IMR-90 (cell line): ENCODE data around the gene VWA7. TPM values are rescaled to one million over a fixed set of nuclear protein-coding genes. Genes with fewer than 3 reads are reported as not detected.

Experiments used
- ATAC-seq: fragments of 200-7000 bp; cut with Tn5 transposase; 2 replicates; pipeline ENCODE4 v1.9.1; 2020; ENCODE audit warnings: low read depth, mild to moderate bottlenecking, moderate library complexity
- BruUV-seq: library from RNA; stranded (reverse); fragments of 400-500 nt; replicated peaks from 2 replicates; lab custom pipeline; 2021; lab: Mats Ljungman, UMichigan
- CTCF ChIA-PET: fragments of 300-600 bp; formaldehyde crosslinking; extraction: SDS; loops from one replicate; lab custom pipeline; 2021; ENCODE audit warnings: antibody characterized with exemption; lab: Yijun Ruan, JAX
- POLR2A ChIA-PET: fragments of 300-600 bp; sonication (Branson Sonifier 250); formaldehyde crosslinking; loops from one replicate; lab custom pipeline; 2022; ENCODE audit warnings: antibody characterized with exemption; ENCODE audit not compliant: unreplicated experiment; lab: Charles Lee
- DNase-seq: peaks from one replicate; pipeline ENCODE4 v3.0.0; 2013
- H2AFZ ChIP-seq: replicated peaks from 2 replicates; pipeline ENCODE3; 2013; ENCODE audit warnings: low read length, mild to moderate bottlenecking; ENCODE audit not compliant: poor library complexity
- H2AK5ac ChIP-seq: 2 replicates; pipeline ENCODE4 v1.6.1; 2013; ENCODE audit warnings: low read depth, low read length, inconsistent platforms
- H2AK9ac ChIP-seq: replicated peaks from 2 replicates; pipeline ENCODE3; 2013; ENCODE audit warnings: mild to moderate bottlenecking, low read depth, low read length, moderate library complexity; ENCODE audit not compliant: poor library complexity
- H2BK120ac ChIP-seq: 2 replicates; pipeline ENCODE4 v1.6.1; 2013; ENCODE audit warnings: low read depth, low read length, inconsistent platforms
- H2BK15ac ChIP-seq: 3 replicates; pipeline ENCODE4 v1.6.1; 2013; ENCODE audit warnings: low read depth, low read length, inconsistent platforms
- H2BK20ac ChIP-seq: 2 replicates; pipeline ENCODE4 v1.6.1; 2013; ENCODE audit warnings: low read depth, mild to moderate bottlenecking, inconsistent platforms, low read length, moderate library complexity
- H2BK5ac ChIP-seq: 2 replicates; pipeline ENCODE4 v1.6.1; 2013; ENCODE audit warnings: mild to moderate bottlenecking, low read depth, low read length, inconsistent platforms; ENCODE audit not compliant: poor library complexity, severe bottlenecking
- H3K14ac ChIP-seq: replicated peaks from 2 replicates; pipeline ENCODE4 v1.6.1; 2013; ENCODE audit warnings: low read depth, low read length, inconsistent platforms
- H3K18ac ChIP-seq: 2 replicates; pipeline ENCODE4 v1.6.1; 2013; ENCODE audit warnings: low read depth, low read length, control low read depth
- H3K23ac ChIP-seq: 2 replicates; pipeline ENCODE4 v1.6.1; 2013; ENCODE audit warnings: low read depth, low read length, inconsistent platforms
- H3K27ac ChIP-seq: 2 replicates; pipeline ENCODE4 v1.5.1; 2013; ENCODE audit warnings: mild to moderate bottlenecking, control low read depth, low read length; ENCODE audit not compliant: insufficient read depth
- H3K27me3 ChIP-seq: 2 replicates; pipeline ENCODE4 v1.6.1; 2013; ENCODE audit warnings: low read length; ENCODE audit not compliant: control insufficient read depth, insufficient read depth
- H3K36me3 ChIP-seq: 2 replicates; pipeline ENCODE4 v1.6.1; 2013; ENCODE audit warnings: low read length, mixed read lengths; ENCODE audit not compliant: control insufficient read depth, insufficient read depth
- H3K4ac ChIP-seq: 2 replicates; pipeline ENCODE4 v1.6.1; 2013; ENCODE audit warnings: low read depth, low read length, inconsistent platforms
- H3K4me1 ChIP-seq: 2 replicates; pipeline ENCODE4 v1.6.1; 2013; ENCODE audit warnings: low read length, mixed read lengths; ENCODE audit not compliant: control insufficient read depth, insufficient read depth
- H3K4me2 ChIP-seq: 2 replicates; pipeline ENCODE4 v1.6.1; 2013; ENCODE audit warnings: low read depth, mild to moderate bottlenecking, control low read depth, low read length, moderate library complexity
- H3K4me3 ChIP-seq: 2 replicates; pipeline ENCODE4 v1.5.1; 2013; ENCODE audit warnings: low read depth, mild to moderate bottlenecking, control low read depth, low read length, moderate library complexity; ENCODE audit not compliant: insufficient read depth
- H3K56ac ChIP-seq: 2 replicates; pipeline ENCODE4 v1.6.1; 2013; ENCODE audit warnings: low read length, inconsistent platforms; ENCODE audit not compliant: insufficient read depth; ENCODE audit errors: extremely low read depth
- H3K79me1 ChIP-seq, 2 experiments: 2 replicates each; pipeline ENCODE4 v1.6.1; 2013; ENCODE audit warnings: low read length in 2 of 2, inconsistent platforms in 1 of 2, low read depth in 1 of 2
- H3K9ac ChIP-seq: 2 replicates; pipeline ENCODE4 v1.6.1; 2013; ENCODE audit warnings: low read depth, low read length, control low read depth
- H3K9me1 ChIP-seq: 2 replicates; pipeline ENCODE4 v1.6.1; 2013; ENCODE audit warnings: low read length, inconsistent platforms; ENCODE audit not compliant: insufficient read depth
- H3K9me3 ChIP-seq: 2 replicates; pipeline ENCODE4 v1.6.1; 2013; ENCODE audit warnings: low read length; ENCODE audit not compliant: control insufficient read depth, insufficient read depth
- H4K20me1 ChIP-seq: 2 replicates; pipeline ENCODE4 v1.6.1; 2013; ENCODE audit warnings: low read length, inconsistent platforms; ENCODE audit not compliant: insufficient read depth
- H4K5ac ChIP-seq: 2 replicates; pipeline ENCODE4 v1.6.1; 2013; ENCODE audit warnings: mild to moderate bottlenecking, low read depth, low read length, control low read depth
- H4K8ac ChIP-seq, 2 experiments: 2 replicates each; pipeline ENCODE4 v1.6.1; 2013; ENCODE audit warnings: low read depth in 2 of 2, low read length in 2 of 2, control low read depth in 1 of 2, inconsistent platforms in 1 of 2
- H4K91ac ChIP-seq: 2 replicates; pipeline ENCODE4 v1.6.1; 2013; ENCODE audit warnings: low read depth, low read length, inconsistent platforms; ENCODE audit not compliant: insufficient read depth
- BHLHE40 ChIP-seq: fragments of 150-350 bp; IDR thresholded peaks from 2 replicates; pipeline ENCODE4 v1.6.1; 2016; ENCODE audit warnings: mild to moderate bottlenecking, low read depth, low read length
- CHD1 ChIP-seq: IDR thresholded peaks from 2 replicates; pipeline ENCODE4 v1.6.1; 2012; ENCODE audit warnings: low read depth, low read length, improper control_type of control experiment
- MAZ ChIP-seq: IDR thresholded peaks from 2 replicates; pipeline ENCODE4 v1.6.1; 2012; ENCODE audit warnings: low read depth, mild to moderate bottlenecking, low read length, improper control_type of control experiment, moderate library complexity, borderline replicate concordance
- RAD21 ChIP-seq: IDR thresholded peaks from 2 replicates; pipeline ENCODE4 v1.6.1; 2012; ENCODE audit warnings: low read length, improper control_type of control experiment
- RFX5 ChIP-seq: IDR thresholded peaks from 2 replicates; pipeline ENCODE4 v1.8.0; 2012; ENCODE audit warnings: low read depth, mild to moderate bottlenecking, low read length, moderate library complexity
- SMC3 ChIP-seq: fragments of 150-350 bp; IDR thresholded peaks from 2 replicates; pipeline ENCODE4 v1.6.1; 2016; ENCODE audit warnings: low read depth, mild to moderate bottlenecking, antibody characterized with exemption, low read length, moderate library complexity
- USF2 ChIP-seq: fragments of 150-350 bp; IDR thresholded peaks from 2 replicates; pipeline ENCODE4 v1.6.1; 2017; ENCODE audit warnings: mild to moderate bottlenecking, antibody characterized with exemption, low read length, low read depth
- WGBS, 2 experiments: methylation state at CpG; one replicate each; pipeline versions ENCODE4 v1.1.5 to v1.1.7; 2013; ENCODE audit warnings: missing lambda C conversion rate in 2 of 2; ENCODE audit not compliant: insufficient read length in 1 of 2; ENCODE audit errors: extremely low coverage in 2 of 2; 5-methylcytosine and 5-hydroxymethylcytosine counted together
- dilution Hi-C: fragments of 300-500 bp; cut with HindIII; formaldehyde crosslinking; loops from one replicate; pipeline ENCODE4 v1.14.3; 2018; ENCODE audit warnings: low sequenced_read_pairs; ENCODE audit not compliant: unreplicated experiment
- in situ Hi-C: fragments of 300-500 bp; cut with MboI; formaldehyde crosslinking; loops from 3 replicates; pipeline ENCODE4 v1.14.3; 2019; ENCODE audit warnings: low sequenced_read_pairs, inconsistent platforms, mixed read lengths
- intact Hi-C: fragments of 100-400 bp; cut with micrococcal nuclease; formaldehyde crosslinking; loops from 2 replicates; pipeline ENCODE4 v1.10.0; 2022
- polyA plus RNA-seq, 3 experiments: library from polyadenylated mRNA; depleted of rRNA; stranded (reverse); fragments of >200 nt; gene quantifications; 2 replicates each; pipeline ENCODE4 v1.2.3, GENCODE V29; 2012; ENCODE audit warnings: low replicate concordance in 1 of 3
- total RNA-seq: library from RNA; depleted of rRNA; stranded (reverse); fragments of >200 nt; gene quantifications from 2 replicates; pipeline ENCODE4 v1.2.3, GENCODE V29; 2012

The VWA7 gene
- total and polyA plus RNA-seq, 2 of the 4 experiments (the other 2 are of a cell fraction), result under 0.01 to 1.4 TPM

DNA sequence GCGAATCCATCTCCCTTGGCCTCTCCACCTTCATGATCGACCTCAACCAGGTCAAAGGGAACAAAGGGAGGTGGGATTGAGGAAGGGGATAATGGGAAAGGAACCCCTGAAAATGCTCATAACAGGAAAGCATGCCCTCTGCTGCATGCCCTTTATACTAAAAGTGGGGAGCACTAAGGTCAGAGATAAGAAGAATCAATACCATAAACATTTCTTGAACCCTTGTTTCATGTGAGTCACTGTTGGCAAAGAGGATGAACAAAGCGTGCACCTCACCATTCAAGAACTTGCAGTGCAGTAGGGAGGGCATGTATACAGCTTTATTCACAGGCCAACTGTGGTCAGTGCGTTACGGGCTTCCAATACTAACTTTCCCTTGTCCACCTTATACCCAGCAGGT is 16.3 kb downstream of the VWA7 start:
- no peak overlapping the region for H3K4ac ChIP-seq
- no peak overlapping the region for H2BK5ac ChIP-seq
- no peak overlapping the region for H2BK15ac ChIP-seq
- BruUV-seq, result no TSS peak
- TF ChIP-seq RAD21 (no peak), BHLHE40 (no peak), SMC3 (no peak), CHD1 (no peak), USF2 (no peak), MAZ (no peak), RFX5 (no peak)
- ChIA-PET CTCF (no interaction called here), POLR2A (no interaction called here)
- H3K79me1 ChIP-seq, result no peaks in the 10 kb centered on the region
- H3K4me1 ChIP-seq, result peaks cover 4% of the 10 kb centered on the region
- no peak overlapping the region for H3K23ac ChIP-seq
- H4K20me1 ChIP-seq, result no peaks in the 10 kb centered on the region
- no peak overlapping the region for H2AK5ac ChIP-seq
- no peak overlapping the region for H4K8ac ChIP-seq
- no peaks in the 10 kb centered on the region for H3K9me3 ChIP-seq
- no peak overlapping the region for H3K56ac ChIP-seq
- H3K14ac ChIP-seq, result no peak overlapping the region
- intact Hi-C loops, result no loop called here
- no peaks in the 10 kb centered on the region for H3K27me3 ChIP-seq
- 100% methylated on average over 1 of the region's 5 CpGs; no CpG with 5 or more reads in 1 of the 2 experiments for WGBS, 2 experiments
- H3K18ac ChIP-seq, result no peak overlapping the region
- no peak for ATAC-seq
- no peak for DNase-seq
- H2AK9ac ChIP-seq, result no peak overlapping the region
- no peak overlapping the region for H2BK20ac ChIP-seq
- H3K4me3 ChIP-seq, result no peak overlapping the region
- dilution Hi-C loops, result no loop called here
- no peak overlapping the region for H2AFZ ChIP-seq
- no peak overlapping the region for H4K5ac ChIP-seq
- H3K9ac ChIP-seq, result no peak overlapping the region
- H2BK120ac ChIP-seq, result no peak overlapping the region
- in situ Hi-C loops, result no loop called here
- H3K9me1 ChIP-seq, result peaks cover 12% of the 10 kb centered on the region
- H3K4me2 ChIP-seq, result no peak overlapping the region
- H4K91ac ChIP-seq, result no peak overlapping the region
- H3K36me3 ChIP-seq, result peaks cover 7% of the 10 kb centered on the region; the same call in 1 of the 2 replicates
- no peak overlapping the region for H3K27ac ChIP-seq
